ENCODE data around the gene SPECC1L.

- no peak for TF ChIP-seq BMI1 (IDR thresholded peaks at IDR 0.05; ENCODE audit: borderline replicate concordance)
- no peak for TF ChIP-seq POLR2AphosphoS5 (IDR thresholded peaks at IDR 0.05; ENCODE audit: low read length)
- TF ChIP-seq EP300 (IDR thresholded peaks at IDR 0.05; ENCODE audit: borderline replicate concordance in 1 of 2, control insufficient read depth in 1 of 2, low read depth in 2 of 2, low read length in 2 of 2), result no peak
- TF ChIP-seq ZNF274 (IDR thresholded peaks at IDR 0.05; ENCODE audit: insufficient read depth, insufficient read length), result no peak
- TF ChIP-seq RELA (IDR thresholded peaks at IDR 0.05; ENCODE audit: borderline replicate concordance, partially characterized antibody), result no peak
- TF ChIP-seq MEF2A (IDR thresholded peaks at IDR 0.05; ENCODE audit: insufficient read depth, low read depth, low read length), result no peak
- TF ChIP-seq IRF5 (IDR thresholded peaks at IDR 0.05; ENCODE audit: borderline replicate concordance), result no peak
- no peak for TF ChIP-seq CTCF (IDR thresholded peaks at IDR 0.05 in 2 of 3, conservative IDR thresholded peaks at IDR 0.05 in 1 of 3; ENCODE audit: control insufficient read depth in 2 of 3, extremely low read depth in 1 of 3, insufficient read depth in 1 of 3, low read depth in 3 of 3, low read length in 3 of 3)
- no peak for TF ChIP-seq WRNIP1 (IDR thresholded peaks at IDR 0.05; ENCODE audit: borderline replicate concordance, low read depth, low read length)
Measured at GRCh38 chr22:24367841-24368240, 97.2 kb downstream of the SPECC1L start.
